GM23338 (cell line): ENCODE measurements around the gene TSPAN5.

Source experiments
- CREB1 ChIP-seq: fragments of 250-450 bp; sonication (Bioruptor Pico); IDR thresholded peaks from 2 replicates; pipeline ENCODE4 v1.5.0; 2020; ENCODE audit warnings: low read depth, mild to moderate bottlenecking, moderate library complexity
- EZH2 ChIP-seq: fragments of 200-600 bp; sonication (generic); IDR thresholded peaks from one replicate; pipeline ENCODE4 v1.8.0; 2017; ENCODE audit warnings: antibody characterized with exemption, mild to moderate bottlenecking, low read depth; ENCODE audit not compliant: unreplicated experiment
- EZH2phosphoT487 ChIP-seq: fragments of 200-600 bp; sonication (generic); IDR thresholded peaks from one replicate; pipeline ENCODE4 v1.8.1; 2018; ENCODE audit warnings: antibody characterized with exemption; ENCODE audit not compliant: unreplicated experiment
- JUNB ChIP-seq: IDR thresholded peaks from one replicate; pipeline ENCODE4 v1.6.1; 2016; ENCODE audit warnings: antibody characterized with exemption; ENCODE audit not compliant: unreplicated experiment
- NANOG ChIP-seq: IDR thresholded peaks from 2 replicates; pipeline ENCODE4 v1.6.1; 2016; ENCODE audit warnings: antibody characterized with exemption, borderline replicate concordance
- POLR2AphosphoS5 ChIP-seq: IDR thresholded peaks from 2 replicates; pipeline ENCODE4 v1.6.1; 2016; ENCODE audit warnings: antibody characterized with exemption, low read depth
- STAT1 ChIP-seq: IDR thresholded peaks from one replicate; pipeline ENCODE4 v1.6.1; 2016; ENCODE audit warnings: antibody characterized with exemption; ENCODE audit not compliant: unreplicated experiment
- ZNF114 ChIP-seq: fragments of 250-450 bp; sonication (Bioruptor Pico); IDR thresholded peaks from 2 replicates; pipeline ENCODE4 v1.5.0; 2020; ENCODE audit warnings: mild to moderate bottlenecking, moderate library complexity
- ZNF331 ChIP-seq: fragments of 250-450 bp; sonication (Bioruptor Pico); IDR thresholded peaks from 2 replicates; pipeline ENCODE4 v1.5.0; 2020; ENCODE audit warnings: low read depth, mild to moderate bottlenecking, moderate library complexity
- TF ChIP-seq, protein P1 (sequence below), 2 experiments: fragments of 200-600 bp in 1 of 2; sonication (generic) in 1 of 2; conservative IDR thresholded peaks; 2 replicates each; pipeline versions ENCODE4 v1.5.1 to v1.6.1; 2016 to 2017; ENCODE audit warnings: antibody characterized with exemption in 2 of 2, low read depth in 2 of 2, mild to moderate bottlenecking in 2 of 2, moderate library complexity in 1 of 2
- TF ChIP-seq, protein P2 (sequence below): IDR thresholded peaks from 2 replicates; pipeline ENCODE4 v1.6.1; 2016; ENCODE audit warnings: antibody characterized with exemption
- TF ChIP-seq, protein P3 (sequence below): IDR thresholded peaks from one replicate; pipeline ENCODE4 v1.6.1; 2018; ENCODE audit warnings: antibody characterized with exemption; ENCODE audit not compliant: unreplicated experiment

DNA sequence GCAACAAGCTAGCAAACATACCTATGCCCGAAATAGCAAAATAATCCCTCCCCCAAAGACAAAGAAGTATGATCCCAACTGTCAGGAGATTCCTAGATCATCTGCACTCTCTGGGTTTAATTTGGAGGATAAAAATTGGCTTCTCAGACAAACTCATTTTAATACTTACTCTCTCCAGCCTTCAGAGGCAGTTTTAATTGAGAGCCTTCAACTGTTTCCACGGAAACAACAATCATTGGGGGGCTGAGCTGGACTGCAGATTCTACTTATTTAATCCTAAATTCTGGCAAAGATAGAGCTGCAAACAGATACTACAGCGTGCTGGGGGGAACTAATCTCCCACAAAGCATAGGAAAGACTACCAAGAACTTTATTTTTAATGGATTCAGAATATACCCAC, 168.2 kb downstream of the TSPAN5 start:
- TF ChIP-seq, protein P1, sequence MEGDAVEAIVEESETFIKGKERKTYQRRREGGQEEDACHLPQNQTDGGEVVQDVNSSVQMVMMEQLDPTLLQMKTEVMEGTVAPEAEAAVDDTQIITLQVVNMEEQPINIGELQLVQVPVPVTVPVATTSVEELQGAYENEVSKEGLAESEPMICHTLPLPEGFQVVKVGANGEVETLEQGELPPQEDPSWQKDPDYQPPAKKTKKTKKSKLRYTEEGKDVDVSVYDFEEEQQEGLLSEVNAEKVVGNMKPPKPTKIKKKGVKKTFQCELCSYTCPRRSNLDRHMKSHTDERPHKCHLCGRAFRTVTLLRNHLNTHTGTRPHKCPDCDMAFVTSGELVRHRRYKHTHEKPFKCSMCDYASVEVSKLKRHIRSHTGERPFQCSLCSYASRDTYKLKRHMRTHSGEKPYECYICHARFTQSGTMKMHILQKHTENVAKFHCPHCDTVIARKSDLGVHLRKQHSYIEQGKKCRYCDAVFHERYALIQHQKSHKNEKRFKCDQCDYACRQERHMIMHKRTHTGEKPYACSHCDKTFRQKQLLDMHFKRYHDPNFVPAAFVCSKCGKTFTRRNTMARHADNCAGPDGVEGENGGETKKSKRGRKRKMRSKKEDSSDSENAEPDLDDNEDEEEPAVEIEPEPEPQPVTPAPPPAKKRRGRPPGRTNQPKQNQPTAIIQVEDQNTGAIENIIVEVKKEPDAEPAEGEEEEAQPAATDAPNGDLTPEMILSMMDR (conservative IDR thresholded peaks at IDR 0.05; ENCODE audit: low read depth in 2 of 2) = no peak
- TF ChIP-seq EZH2 (no peak), CREB1 (no peak), ZNF114 (no peak), POLR2AphosphoS5 (no peak), ZNF331 (CRISPR knock-in tag) (no peak), EZH2phosphoT487 (no peak), STAT1 (no peak), NANOG (no peak), JUNB (no peak)
- TF ChIP-seq, protein P2, sequence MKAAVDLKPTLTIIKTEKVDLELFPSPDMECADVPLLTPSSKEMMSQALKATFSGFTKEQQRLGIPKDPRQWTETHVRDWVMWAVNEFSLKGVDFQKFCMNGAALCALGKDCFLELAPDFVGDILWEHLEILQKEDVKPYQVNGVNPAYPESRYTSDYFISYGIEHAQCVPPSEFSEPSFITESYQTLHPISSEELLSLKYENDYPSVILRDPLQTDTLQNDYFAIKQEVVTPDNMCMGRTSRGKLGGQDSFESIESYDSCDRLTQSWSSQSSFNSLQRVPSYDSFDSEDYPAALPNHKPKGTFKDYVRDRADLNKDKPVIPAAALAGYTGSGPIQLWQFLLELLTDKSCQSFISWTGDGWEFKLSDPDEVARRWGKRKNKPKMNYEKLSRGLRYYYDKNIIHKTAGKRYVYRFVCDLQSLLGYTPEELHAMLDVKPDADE = no peak
- TF ChIP-seq, protein P3, sequence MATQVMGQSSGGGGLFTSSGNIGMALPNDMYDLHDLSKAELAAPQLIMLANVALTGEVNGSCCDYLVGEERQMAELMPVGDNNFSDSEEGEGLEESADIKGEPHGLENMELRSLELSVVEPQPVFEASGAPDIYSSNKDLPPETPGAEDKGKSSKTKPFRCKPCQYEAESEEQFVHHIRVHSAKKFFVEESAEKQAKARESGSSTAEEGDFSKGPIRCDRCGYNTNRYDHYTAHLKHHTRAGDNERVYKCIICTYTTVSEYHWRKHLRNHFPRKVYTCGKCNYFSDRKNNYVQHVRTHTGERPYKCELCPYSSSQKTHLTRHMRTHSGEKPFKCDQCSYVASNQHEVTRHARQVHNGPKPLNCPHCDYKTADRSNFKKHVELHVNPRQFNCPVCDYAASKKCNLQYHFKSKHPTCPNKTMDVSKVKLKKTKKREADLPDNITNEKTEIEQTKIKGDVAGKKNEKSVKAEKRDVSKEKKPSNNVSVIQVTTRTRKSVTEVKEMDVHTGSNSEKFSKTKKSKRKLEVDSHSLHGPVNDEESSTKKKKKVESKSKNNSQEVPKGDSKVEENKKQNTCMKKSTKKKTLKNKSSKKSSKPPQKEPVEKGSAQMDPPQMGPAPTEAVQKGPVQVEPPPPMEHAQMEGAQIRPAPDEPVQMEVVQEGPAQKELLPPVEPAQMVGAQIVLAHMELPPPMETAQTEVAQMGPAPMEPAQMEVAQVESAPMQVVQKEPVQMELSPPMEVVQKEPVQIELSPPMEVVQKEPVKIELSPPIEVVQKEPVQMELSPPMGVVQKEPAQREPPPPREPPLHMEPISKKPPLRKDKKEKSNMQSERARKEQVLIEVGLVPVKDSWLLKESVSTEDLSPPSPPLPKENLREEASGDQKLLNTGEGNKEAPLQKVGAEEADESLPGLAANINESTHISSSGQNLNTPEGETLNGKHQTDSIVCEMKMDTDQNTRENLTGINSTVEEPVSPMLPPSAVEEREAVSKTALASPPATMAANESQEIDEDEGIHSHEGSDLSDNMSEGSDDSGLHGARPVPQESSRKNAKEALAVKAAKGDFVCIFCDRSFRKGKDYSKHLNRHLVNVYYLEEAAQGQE = no peak
